SK-N-SH treated with all-trans-retinoic acid at 6 μM for 48 hours (cell line): ENCODE data around the gene CNOT6L.

Experiments
- ATAC-seq: fragments of 200-7000 bp; cut with Tn5 transposase; 3 replicates; pipeline ENCODE4 v1.9.1; 2020; ENCODE audit warnings: mild to moderate bottlenecking, moderate library complexity
- ARNTL ChIP-seq: fragments of 450-650 bp; formaldehyde crosslinking; IDR thresholded peaks from 2 replicates; pipeline ENCODE4 v1.5.0; 2020; ENCODE audit warnings: low read depth, mild to moderate bottlenecking, moderate library complexity, borderline replicate concordance
- BACH2 ChIP-seq: fragments of 250-450 bp; sonication (Bioruptor Pico); IDR thresholded peaks from 2 replicates; pipeline ENCODE4 v1.9.0; 2021; ENCODE audit warnings: mild to moderate bottlenecking, borderline replicate concordance
- CSDC2 ChIP-seq: fragments of 250-450 bp; sonication (Bioruptor Pico); IDR thresholded peaks from 2 replicates; pipeline ENCODE4 v1.5.0; 2020; ENCODE audit warnings: mild to moderate bottlenecking, moderate library complexity
- ESRRG ChIP-seq: fragments of 250-450 bp; sonication (Bioruptor Pico); IDR thresholded peaks from 2 replicates; pipeline ENCODE4 v1.6.1; 2021; ENCODE audit warnings: mild to moderate bottlenecking
- GLIS3 ChIP-seq: fragments of 250-450 bp; sonication (Bioruptor Pico); IDR thresholded peaks from 2 replicates; pipeline ENCODE4 v1.5.0; 2020; ENCODE audit warnings: mild to moderate bottlenecking, moderate library complexity
- ISL1 ChIP-seq: fragments of 250-450 bp; sonication (Bioruptor Pico); IDR thresholded peaks from 2 replicates; pipeline ENCODE4 v2.1.2; 2022; ENCODE audit warnings: mild to moderate bottlenecking, moderate library complexity
- OSR1 ChIP-seq: fragments of 250-450 bp; sonication (Bioruptor Pico); IDR thresholded peaks from 2 replicates; pipeline ENCODE4 v1.8.0; 2022; ENCODE audit warnings: moderate library complexity, mild to moderate bottlenecking, inconsistent platforms
- POU6F1 ChIP-seq: fragments of 250-450 bp; sonication (Bioruptor Pico); IDR thresholded peaks from 2 replicates; pipeline ENCODE4 v1.8.0; 2021; ENCODE audit warnings: low read depth, mild to moderate bottlenecking, moderate library complexity, borderline replicate concordance
- PPARA ChIP-seq: fragments of 250-450 bp; sonication (Bioruptor Pico); IDR thresholded peaks from 2 replicates; pipeline ENCODE4 v1.5.0; 2020; ENCODE audit warnings: mild to moderate bottlenecking, borderline replicate concordance
- RARB ChIP-seq: fragments of 250-450 bp; sonication (Bioruptor Pico); IDR thresholded peaks from 2 replicates; pipeline ENCODE4 v1.8.0; 2021; ENCODE audit warnings: mild to moderate bottlenecking, moderate library complexity
- SNAI2 ChIP-seq: fragments of 250-450 bp; sonication (Bioruptor Pico); IDR thresholded peaks from 2 replicates; pipeline ENCODE4 v1.5.0; 2020; ENCODE audit warnings: mild to moderate bottlenecking, moderate library complexity
- TCF4 ChIP-seq: fragments of 250-450 bp; sonication (Bioruptor Pico); IDR thresholded peaks from 2 replicates; pipeline ENCODE4 v1.8.0; 2021; ENCODE audit warnings: mild to moderate bottlenecking, moderate library complexity, borderline replicate concordance
- TOX ChIP-seq: fragments of 250-450 bp; sonication (Bioruptor Pico); IDR thresholded peaks from 2 replicates; pipeline ENCODE4 v1.8.0; 2021; ENCODE audit warnings: mild to moderate bottlenecking, moderate library complexity, borderline replicate concordance
- TSHZ2 ChIP-seq: fragments of 250-450 bp; sonication (Bioruptor Pico); IDR thresholded peaks from 2 replicates; pipeline ENCODE4 v1.5.0; 2020; ENCODE audit warnings: mild to moderate bottlenecking, moderate library complexity
- ZC3H10 ChIP-seq: fragments of 250-450 bp; sonication (Bioruptor Pico); IDR thresholded peaks from 2 replicates; pipeline ENCODE4 v1.5.1; 2021; ENCODE audit warnings: mild to moderate bottlenecking, moderate library complexity
- ZFP3 ChIP-seq: fragments of 250-450 bp; sonication (Bioruptor Pico); IDR thresholded peaks from 2 replicates; pipeline ENCODE4 v1.5.0; 2020; ENCODE audit warnings: mild to moderate bottlenecking, moderate library complexity
- ZFP30 ChIP-seq: fragments of 450-650 bp; formaldehyde crosslinking; IDR thresholded peaks from 2 replicates; pipeline ENCODE4 v1.5.0; 2022; ENCODE audit warnings: mild to moderate bottlenecking, moderate library complexity
- ZNF565 ChIP-seq: fragments of 450-650 bp; formaldehyde crosslinking; conservative IDR thresholded peaks from 2 replicates; pipeline ENCODE4 v1.5.0; 2020; ENCODE audit warnings: low read depth, mild to moderate bottlenecking, moderate library complexity
- ZNF70 ChIP-seq: fragments of 450-650 bp; formaldehyde crosslinking; IDR thresholded peaks from 2 replicates; pipeline ENCODE4 v1.5.0; 2020; ENCODE audit warnings: mild to moderate bottlenecking, moderate library complexity
- ZNF8 ChIP-seq: fragments of 450-650 bp; formaldehyde crosslinking; IDR thresholded peaks from 2 replicates; pipeline ENCODE4 v1.5.0; 2020; ENCODE audit warnings: mild to moderate bottlenecking, moderate library complexity
- TF ChIP-seq, protein P1 (sequence below): fragments of 250-450 bp; sonication (Bioruptor Pico); IDR thresholded peaks from 2 replicates; pipeline ENCODE4 v1.5.1; 2021; ENCODE audit warnings: mild to moderate bottlenecking, moderate library complexity
- TF ChIP-seq, protein P2 (sequence below): fragments of 250-450 bp; sonication (Bioruptor Pico); IDR thresholded peaks from 2 replicates; pipeline ENCODE4 v1.5.1; 2020; ENCODE audit warnings: low read depth, mild to moderate bottlenecking, moderate library complexity

CNOT6L gene

DNA sequence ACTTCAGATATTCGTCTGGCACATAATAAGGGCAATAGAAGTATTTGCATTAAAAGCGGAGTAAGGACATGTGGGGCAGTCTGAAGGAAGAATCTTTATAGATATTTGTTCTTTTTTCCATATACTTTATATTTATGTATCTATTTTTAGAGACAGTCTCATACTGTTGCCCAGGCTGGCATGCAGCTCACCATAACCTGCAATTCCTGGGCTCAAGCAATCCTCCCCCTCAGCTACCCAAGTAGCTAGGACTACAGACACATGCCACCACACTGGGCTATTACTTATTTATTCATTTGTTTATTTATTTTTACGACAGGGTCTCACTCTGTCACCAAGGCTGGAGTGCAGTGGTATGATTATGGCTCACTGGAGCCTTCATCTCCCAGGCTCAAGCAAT is 26.8 kb upstream of the CNOT6L start (continued):
- TF ChIP-seq TSHZ2 (CRISPR knock-in tag): no peak

GRCh38 chr4:77845400-77845799 is 26.2 kb upstream of the CNOT6L start:
- ATAC-seq: no peak
- TF ChIP-seq TCF4 (CRISPR knock-in tag): no peak
- TF ChIP-seq ZNF8 (CRISPR knock-in tag): no peak
- TF ChIP-seq GLIS3 (CRISPR knock-in tag): no peak

GRCh38 chr4:77844363-77844762 is 25.2 kb upstream of the CNOT6L start:
- no peak for TF ChIP-seq ZC3H10 (CRISPR knock-in tag)
- no peak for TF ChIP-seq SNAI2 (CRISPR knock-in tag)
- no peak for TF ChIP-seq ZFP3 (CRISPR knock-in tag)
- TF ChIP-seq ESRRG: no peak
- no peak for ATAC-seq

DNA sequence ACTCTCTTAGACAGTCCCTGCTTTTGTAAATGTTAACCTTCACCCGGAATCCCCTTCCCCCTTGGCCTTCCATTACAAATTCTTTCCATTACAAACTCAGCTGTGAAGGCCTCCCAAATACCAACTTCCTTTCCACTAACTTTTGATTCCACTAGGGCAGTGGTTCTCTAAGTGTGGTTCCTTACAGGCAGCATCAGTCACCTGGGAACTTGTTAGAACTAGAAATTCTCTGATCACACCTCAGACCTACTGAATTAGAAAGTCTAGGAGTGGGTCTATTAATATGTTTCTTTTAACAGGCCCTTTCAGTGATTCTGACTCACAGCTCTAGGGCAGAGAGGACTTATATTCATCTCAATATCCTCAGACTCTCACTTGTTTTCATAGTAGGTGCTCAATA is 24.5 kb upstream of the CNOT6L start:
- TF ChIP-seq POU6F1 (no peak), BACH2 (CRISPR knock-in tag) (no peak), ISL1 (CRISPR knock-in tag) (no peak), RARB (CRISPR knock-in tag) (no peak), TCF4 (CRISPR knock-in tag) (no peak), OSR1 (CRISPR knock-in tag) (no peak), SNAI2 (CRISPR knock-in tag) (no peak), ZFP3 (CRISPR knock-in tag) (no peak), TSHZ2 (CRISPR knock-in tag) (no peak), ZFP30 (CRISPR knock-in tag) (no peak), ARNTL (no peak), GLIS3 (CRISPR knock-in tag) (no peak), PPARA (no peak), ESRRG (no peak), CSDC2 (no peak), ZNF565 (no peak), ZNF70 (CRISPR knock-in tag) (no peak), TOX (CRISPR knock-in tag) (no peak)
- TF ChIP-seq, protein P1, sequence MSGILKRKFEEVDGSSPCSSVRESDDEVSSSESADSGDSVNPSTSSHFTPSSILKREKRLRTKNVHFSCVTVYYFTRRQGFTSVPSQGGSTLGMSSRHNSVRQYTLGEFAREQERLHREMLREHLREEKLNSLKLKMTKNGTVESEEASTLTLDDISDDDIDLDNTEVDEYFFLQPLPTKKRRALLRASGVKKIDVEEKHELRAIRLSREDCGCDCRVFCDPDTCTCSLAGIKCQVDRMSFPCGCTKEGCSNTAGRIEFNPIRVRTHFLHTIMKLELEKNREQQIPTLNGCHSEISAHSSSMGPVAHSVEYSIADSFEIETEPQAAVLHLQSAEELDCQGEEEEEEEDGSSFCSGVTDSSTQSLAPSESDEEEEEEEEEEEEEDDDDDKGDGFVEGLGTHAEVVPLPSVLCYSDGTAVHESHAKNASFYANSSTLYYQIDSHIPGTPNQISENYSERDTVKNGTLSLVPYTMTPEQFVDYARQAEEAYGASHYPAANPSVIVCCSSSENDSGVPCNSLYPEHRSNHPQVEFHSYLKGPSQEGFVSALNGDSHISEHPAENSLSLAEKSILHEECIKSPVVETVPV (CRISPR knock-in tag): no peak
- TF ChIP-seq, protein P2, sequence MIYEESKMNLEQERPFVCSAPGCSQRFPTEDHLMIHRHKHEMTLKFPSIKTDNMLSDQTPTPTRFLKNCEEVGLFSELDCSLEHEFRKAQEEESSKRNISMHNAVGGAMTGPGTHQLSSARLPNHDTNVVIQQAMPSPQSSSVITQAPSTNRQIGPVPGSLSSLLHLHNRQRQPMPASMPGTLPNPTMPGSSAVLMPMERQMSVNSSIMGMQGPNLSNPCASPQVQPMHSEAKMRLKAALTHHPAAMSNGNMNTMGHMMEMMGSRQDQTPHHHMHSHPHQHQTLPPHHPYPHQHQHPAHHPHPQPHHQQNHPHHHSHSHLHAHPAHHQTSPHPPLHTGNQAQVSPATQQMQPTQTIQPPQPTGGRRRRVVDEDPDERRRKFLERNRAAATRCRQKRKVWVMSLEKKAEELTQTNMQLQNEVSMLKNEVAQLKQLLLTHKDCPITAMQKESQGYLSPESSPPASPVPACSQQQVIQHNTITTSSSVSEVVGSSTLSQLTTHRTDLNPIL: no peak
- ATAC-seq: no peak
